ENCODE data around the gene BMP6. TPM values are rescaled to one million over a fixed set of nuclear protein-coding genes. Genes with fewer than 3 reads are reported as not detected.

The BMP6 gene
- total RNA-seq, 2 experiments from 2014 or later: 0.38 to 1.1 TPM

DNA sequence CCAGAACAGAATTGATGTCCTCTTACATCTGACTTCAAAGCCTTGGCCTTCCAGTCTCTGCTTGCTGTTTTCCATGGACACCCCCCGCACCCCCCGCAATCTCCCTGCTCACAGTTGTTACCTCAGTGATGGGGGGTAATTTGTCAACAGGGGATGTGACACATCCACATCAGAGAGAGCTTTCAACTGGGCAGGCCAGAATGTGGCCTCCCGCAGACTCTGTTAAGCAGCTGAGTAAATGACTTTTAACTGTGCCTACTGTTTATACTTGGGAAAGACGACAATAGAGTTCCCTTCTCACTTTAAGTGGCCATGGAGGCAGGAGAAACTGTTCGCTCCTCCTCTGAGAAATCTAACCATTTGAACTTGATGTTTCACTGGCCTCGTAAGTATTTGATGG lies 133.7 kb downstream of the BMP6 start:
- no peak overlapping the region for H3K4me3 ChIP-seq (ENCODE audit: low read depth, low read length, poor library complexity, severe bottlenecking)
- DNase-seq (ENCODE audit: low spot score): no peak
- no TSS peak for BruUV-seq (replicated peaks)
- no peaks in the 10 kb centered on the region for H3K9me3 ChIP-seq (ENCODE audit: low read length)
- ChIA-PET CTCF (ENCODE audit: unreplicated experiment) (no interaction called here), POLR2A (no interaction called here)
- intact Hi-C loops (cut with micrococcal nuclease; ENCODE audit: unreplicated experiment): no loop called here
- H4K20me1 ChIP-seq (ENCODE audit: insufficient read depth, low read length): no peaks in the 10 kb centered on the region
- no peaks in the 10 kb centered on the region for H3K9me2 ChIP-seq (ENCODE audit: insufficient read depth, low read length)
- no peak overlapping the region for H2AFZ ChIP-seq (ENCODE audit: low read length)
- no peak overlapping the region for H3K27ac ChIP-seq (ENCODE audit: low read depth, low read length, poor library complexity, severe bottlenecking)
- H3K79me2 ChIP-seq (ENCODE audit: insufficient read depth, low read depth, low read length): no peaks in the 10 kb centered on the region
- TF ChIP-seq, protein P1, sequence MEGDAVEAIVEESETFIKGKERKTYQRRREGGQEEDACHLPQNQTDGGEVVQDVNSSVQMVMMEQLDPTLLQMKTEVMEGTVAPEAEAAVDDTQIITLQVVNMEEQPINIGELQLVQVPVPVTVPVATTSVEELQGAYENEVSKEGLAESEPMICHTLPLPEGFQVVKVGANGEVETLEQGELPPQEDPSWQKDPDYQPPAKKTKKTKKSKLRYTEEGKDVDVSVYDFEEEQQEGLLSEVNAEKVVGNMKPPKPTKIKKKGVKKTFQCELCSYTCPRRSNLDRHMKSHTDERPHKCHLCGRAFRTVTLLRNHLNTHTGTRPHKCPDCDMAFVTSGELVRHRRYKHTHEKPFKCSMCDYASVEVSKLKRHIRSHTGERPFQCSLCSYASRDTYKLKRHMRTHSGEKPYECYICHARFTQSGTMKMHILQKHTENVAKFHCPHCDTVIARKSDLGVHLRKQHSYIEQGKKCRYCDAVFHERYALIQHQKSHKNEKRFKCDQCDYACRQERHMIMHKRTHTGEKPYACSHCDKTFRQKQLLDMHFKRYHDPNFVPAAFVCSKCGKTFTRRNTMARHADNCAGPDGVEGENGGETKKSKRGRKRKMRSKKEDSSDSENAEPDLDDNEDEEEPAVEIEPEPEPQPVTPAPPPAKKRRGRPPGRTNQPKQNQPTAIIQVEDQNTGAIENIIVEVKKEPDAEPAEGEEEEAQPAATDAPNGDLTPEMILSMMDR (conservative IDR thresholded peaks at IDR 0.05; ENCODE audit: low read length): no peak
- no peak for TF ChIP-seq EZH2phosphoT487 (IDR thresholded peaks at IDR 0.05; ENCODE audit: borderline replicate concordance, low read depth, low read length)
- H3K4me1 ChIP-seq (ENCODE audit: insufficient read depth, low read length, poor library complexity, severe bottlenecking): no peaks in the 10 kb centered on the region
- no peaks in the 10 kb centered on the region for H3K36me3 ChIP-seq (ENCODE audit: insufficient read depth, low read length)
- no peak overlapping the region for H3K4me2 ChIP-seq (ENCODE audit: low read length)

DNA sequence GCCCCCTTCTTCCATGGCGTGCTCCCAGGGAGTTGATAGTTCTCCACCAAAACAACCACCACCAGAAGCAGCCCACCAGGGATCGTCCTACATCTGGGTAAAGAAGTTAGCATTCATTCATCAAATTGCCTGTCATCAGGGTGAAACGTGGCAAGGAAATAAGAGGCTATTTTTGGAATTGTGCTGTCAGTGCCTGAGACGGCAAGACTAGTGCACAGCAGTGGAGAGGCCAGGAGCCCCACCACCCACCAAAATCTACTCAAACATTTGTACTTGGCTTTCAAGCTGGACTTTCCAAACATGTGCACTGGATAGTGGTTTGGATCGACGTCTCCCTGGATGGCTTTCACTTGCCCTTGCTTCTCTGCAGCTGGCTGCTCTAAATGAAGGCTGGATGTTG lies 139.9 kb downstream of the BMP6 start:
- no peaks in the 10 kb centered on the region for H3K9me2 ChIP-seq (ENCODE audit: insufficient read depth, low read length)
- no peak overlapping the region for H3K4me2 ChIP-seq (ENCODE audit: low read length)
- H3K4me1 ChIP-seq (ENCODE audit: insufficient read depth, low read length, poor library complexity, severe bottlenecking): peaks cover 5% of the 10 kb centered on the region
- no peaks in the 10 kb centered on the region for H3K9me3 ChIP-seq (ENCODE audit: low read length)
- intact Hi-C loops (cut with micrococcal nuclease; ENCODE audit: unreplicated experiment): no loop called here
- POLR2A ChIA-PET: no interaction called here
- H3K36me3 ChIP-seq (ENCODE audit: insufficient read depth, low read length): no peaks in the 10 kb centered on the region
- TF ChIP-seq EZH2phosphoT487 (IDR thresholded peaks at IDR 0.05; ENCODE audit: borderline replicate concordance, low read depth, low read length): no peak
- TF ChIP-seq, protein P1 (conservative IDR thresholded peaks at IDR 0.05; ENCODE audit: low read length): no peak
- H3K4me3 ChIP-seq (ENCODE audit: low read depth, low read length, poor library complexity, severe bottlenecking): no peak overlapping the region
- H4K20me1 ChIP-seq (ENCODE audit: insufficient read depth, low read length): no peaks in the 10 kb centered on the region
- H3K79me2 ChIP-seq (ENCODE audit: insufficient read depth, low read depth, low read length): no peaks in the 10 kb centered on the region
- CTCF ChIA-PET (ENCODE audit: unreplicated experiment): no interaction called here
- no TSS peak for BruUV-seq (replicated peaks)
- no peak overlapping the region for H3K27ac ChIP-seq (ENCODE audit: low read depth, low read length, poor library complexity, severe bottlenecking)
- no peak overlapping the region for H2AFZ ChIP-seq (ENCODE audit: low read length)
- no peak for DNase-seq (ENCODE audit: low spot score)

DNA sequence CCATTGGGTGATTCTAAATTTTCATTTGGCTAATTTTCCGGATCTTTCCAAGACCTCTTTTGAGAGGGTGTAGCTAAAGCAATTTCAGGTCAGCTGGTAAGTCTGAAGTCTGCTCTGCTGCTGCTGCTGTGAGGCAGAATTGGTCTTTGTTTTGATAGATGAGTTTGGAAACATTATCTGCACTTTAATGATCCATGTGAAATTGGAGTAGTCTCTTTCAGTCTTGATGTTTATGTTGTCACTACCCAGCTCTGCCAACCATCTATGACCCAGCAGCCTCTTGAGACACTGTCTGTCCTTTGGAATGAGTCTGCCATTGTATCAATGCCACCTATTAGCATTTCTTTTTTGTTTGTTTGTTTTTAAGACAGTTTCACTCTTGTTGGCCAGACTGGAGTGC lies 140.6 kb downstream of the BMP6 start:
- BruUV-seq (replicated peaks): no TSS peak
- Histone ChIP-seq H3K79me2 (ENCODE audit: insufficient read depth, low read depth, low read length) (no peaks in the 10 kb centered on the region), H3K9me3 (ENCODE audit: low read length) (no peaks in the 10 kb centered on the region), H3K36me3 (ENCODE audit: insufficient read depth, low read length) (no peaks in the 10 kb centered on the region), H3K27ac (ENCODE audit: low read depth, low read length, poor library complexity, severe bottlenecking) (no peak overlapping the region), H3K4me2 (ENCODE audit: low read length) (no peak overlapping the region), H4K20me1 (ENCODE audit: insufficient read depth, low read length) (no peaks in the 10 kb centered on the region), H2AFZ (ENCODE audit: low read length) (no peak overlapping the region), H3K4me3 (ENCODE audit: low read depth, low read length, poor library complexity, severe bottlenecking) (no peak overlapping the region), H3K9me2 (ENCODE audit: insufficient read depth, low read length) (no peaks in the 10 kb centered on the region), H3K4me1 (ENCODE audit: insufficient read depth, low read length, poor library complexity, severe bottlenecking) (peaks cover 5% of the 10 kb centered on the region)
- POLR2A ChIA-PET: interaction anchor here (0.7 kb wide), 2 partner anchors 14 to 824 kb away, joined by 3 read pairs; no protein-coding TSS in a partner anchor
- intact Hi-C loops (cut with micrococcal nuclease; ENCODE audit: unreplicated experiment): no loop called here
- CTCF ChIA-PET (ENCODE audit: unreplicated experiment): no interaction called here
- DNase-seq (ENCODE audit: low spot score): no peak
- TF ChIP-seq, protein P1 (conservative IDR thresholded peaks at IDR 0.05; ENCODE audit: low read length): no peak
- TF ChIP-seq EZH2phosphoT487 (IDR thresholded peaks at IDR 0.05; ENCODE audit: borderline replicate concordance, low read depth, low read length): no peak

All from OCI-LY7 (cell line).